GM10847 (cell line): ENCODE measurements around the gene ELFN2.

Experiments
- POLR2A ChIP-seq: IDR thresholded peaks from 2 replicates; pipeline ENCODE4 v1.6.1; 2011; ENCODE audit not compliant: insufficient read length; ENCODE audit errors: extremely low read depth

The ELFN2 gene

DNA sequence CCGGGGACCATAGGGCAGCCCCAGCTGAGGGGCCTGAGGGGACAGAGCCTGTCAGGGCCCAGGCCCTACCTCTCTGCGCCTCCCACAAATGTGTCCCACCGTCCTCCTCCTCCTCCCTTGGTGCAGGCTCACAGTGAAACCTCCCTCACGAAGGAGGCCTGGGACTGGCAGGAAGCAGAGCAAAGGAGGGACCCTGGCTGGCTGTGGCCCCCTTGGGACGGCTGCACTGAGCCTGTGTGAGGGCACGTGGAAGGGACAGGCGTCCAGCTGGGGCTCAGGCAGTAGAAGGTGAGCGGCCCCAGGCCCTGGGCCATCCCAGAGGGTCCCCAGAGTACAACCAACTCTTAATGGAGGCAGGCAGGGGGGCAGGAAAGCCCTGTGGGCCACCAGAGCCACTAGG, 60.7 kb downstream of the ELFN2 start:
- no peak for TF ChIP-seq POLR2A

DNA sequence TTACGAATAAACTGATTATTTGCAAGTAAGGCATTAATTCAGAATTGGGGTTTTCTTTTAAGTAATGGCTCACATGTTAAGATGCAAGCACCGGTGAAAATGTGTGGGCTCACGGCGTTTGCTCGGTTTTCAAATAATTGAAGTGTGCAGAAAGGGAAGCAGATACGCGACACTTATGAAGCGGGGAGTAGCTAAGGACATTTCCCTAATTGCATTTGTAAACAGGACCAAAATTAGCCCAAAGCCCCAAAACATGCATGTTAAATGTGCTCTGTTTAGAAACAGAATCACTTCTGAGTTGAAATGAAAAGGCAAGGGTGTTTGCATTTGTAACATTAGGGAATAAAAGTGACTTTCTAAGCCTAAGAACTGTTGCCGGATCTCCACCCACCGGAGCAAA, 61.3 kb downstream of the ELFN2 start:
- TF ChIP-seq POLR2A, result no peak

DNA sequence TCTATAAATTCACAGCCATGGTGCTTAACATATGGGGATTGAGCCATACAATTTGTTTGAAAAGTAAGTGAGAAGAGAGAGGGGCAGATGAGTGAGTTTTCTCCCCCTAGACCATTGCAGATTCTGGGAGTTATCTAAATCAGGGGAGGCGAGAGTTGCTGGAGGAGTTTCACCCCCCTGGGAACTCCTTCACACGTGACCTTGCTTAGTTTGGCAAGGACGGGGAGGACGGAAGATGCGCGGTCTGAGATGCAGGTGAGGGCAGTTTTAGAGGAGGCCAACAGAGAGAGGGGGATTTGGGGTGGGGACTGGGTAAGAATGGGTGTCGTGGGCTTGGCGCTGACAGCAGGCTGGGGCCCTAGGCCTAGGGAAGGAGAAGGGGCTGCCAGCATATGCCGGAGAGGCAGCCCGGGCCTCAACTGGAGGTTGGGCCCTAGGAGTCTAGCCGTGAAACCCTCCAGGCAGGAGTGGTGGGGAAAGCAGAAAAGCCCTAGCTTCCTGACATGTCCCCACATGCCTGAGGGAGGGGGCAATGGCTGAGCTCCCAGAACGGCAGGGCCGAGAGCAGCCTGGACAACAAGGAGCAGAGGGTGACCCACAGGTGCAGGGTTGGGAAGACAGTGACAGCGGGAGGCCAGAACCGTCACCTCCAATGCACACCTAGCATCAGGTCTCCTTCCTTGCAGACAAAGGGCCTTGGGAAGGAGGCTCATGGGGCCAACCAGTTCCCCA, 63.9 kb downstream of the ELFN2 start:
- no peak for TF ChIP-seq POLR2A

DNA sequence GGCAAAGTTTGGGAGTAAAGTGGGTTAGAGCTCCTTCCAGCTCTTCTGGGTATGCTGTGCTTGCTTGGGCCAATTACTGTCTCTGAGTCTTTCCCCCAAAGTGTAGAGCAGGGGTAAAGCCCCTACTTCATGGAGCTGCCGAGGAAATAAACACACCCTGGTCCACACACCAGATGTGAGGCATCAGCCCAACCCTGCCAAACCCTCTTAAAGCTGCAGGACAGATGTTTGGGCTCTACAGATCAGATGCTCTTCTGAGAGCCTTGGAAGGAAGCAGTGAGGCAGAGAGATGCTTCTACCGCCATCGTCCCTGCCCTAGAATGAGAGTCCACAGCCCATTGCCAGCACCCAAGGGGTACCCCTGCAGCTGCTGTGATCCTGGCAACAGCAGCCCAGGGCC, 64.7 kb downstream of the ELFN2 start:
- no peak for TF ChIP-seq POLR2A

DNA sequence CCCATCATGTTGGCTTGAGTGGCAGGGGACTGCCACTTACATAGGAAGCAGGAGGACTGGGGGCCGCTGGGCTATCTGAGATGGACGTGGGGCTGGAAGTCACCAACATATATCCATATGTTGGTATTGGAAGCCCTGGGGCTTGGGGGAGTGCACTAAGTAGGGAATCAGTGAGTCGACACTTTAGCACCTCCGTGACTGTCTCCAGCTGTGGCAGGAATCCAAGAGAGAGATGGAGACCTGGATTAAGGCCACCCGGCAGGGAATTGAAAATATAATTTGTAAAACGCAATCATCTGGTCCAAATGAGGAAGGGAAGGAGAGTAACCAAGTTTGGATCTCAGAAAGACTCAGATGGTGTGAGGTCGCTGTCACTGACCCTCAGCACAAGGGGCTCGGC, 68.4 kb downstream of the ELFN2 start:
- TF ChIP-seq POLR2A, result no peak

DNA sequence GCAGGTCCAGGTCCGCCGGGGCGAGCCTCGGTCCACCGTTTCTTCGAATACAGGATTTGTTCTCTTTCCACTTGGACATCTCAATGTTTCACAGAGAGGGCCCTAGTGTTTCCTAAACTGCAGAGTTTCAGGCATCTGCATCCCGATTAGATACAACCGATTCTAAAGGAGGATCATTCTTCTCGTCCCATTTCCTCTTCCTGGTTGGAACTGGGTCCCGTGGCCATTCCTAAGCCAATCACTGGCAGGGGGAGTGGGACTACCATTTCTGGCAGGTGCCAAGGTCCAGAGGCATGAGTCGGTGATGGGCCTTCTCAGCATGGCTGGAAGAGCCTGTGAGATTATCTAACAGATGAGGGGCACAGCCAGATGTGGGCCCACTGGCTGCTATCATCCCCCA, 68.9 kb downstream of the ELFN2 start:
- no peak for TF ChIP-seq POLR2A

DNA sequence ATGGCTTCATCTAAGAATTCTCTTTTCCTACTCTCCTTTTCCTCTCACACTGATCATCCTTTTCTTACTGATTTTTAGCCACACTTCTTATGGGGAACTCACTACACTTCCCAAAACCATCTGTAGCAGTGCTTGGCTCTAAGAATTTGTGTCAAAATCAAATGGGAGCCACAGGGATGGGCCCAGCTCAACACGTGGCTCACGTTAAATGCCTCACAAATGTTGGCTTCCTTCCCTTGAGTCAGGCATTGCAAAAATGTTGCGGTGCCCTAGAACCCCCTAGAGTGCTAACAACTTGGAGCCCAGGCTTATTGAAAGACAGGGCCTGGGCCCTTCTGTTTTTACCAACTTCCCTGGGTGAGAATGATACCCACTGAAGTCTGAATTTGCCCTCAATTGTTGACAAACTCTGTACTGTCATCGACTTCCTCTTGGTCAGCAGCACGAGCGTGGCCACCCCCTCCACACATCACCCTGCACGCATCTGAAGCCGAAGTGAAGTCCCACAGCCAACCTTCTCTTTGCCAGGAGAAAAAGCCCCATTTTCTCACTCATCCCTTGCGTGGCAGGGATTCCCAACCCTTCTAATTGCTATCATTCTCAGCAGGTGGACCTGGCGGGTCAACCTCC, 69.7 kb downstream of the ELFN2 start:
- no peak for TF ChIP-seq POLR2A

DNA sequence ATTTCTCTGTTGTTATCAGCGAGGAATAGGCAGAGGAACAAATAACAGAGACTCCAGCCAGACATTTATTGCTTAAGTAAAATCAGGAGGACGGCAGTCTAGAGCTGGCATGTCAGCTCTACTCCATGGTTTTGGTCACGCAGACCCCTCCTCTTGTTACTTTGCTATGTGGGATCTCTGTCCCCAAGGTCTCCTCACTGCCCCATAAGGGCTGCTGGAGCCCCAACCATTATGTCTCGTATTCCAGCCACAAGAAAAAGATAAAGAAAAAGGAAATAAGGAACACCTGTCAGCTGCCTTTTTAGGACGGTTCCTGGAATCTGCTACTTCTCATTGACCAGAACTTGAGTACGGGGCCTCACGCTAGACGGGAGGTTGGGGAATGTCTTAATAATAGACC, 70.4 kb downstream of the ELFN2 start:
- no peak for TF ChIP-seq POLR2A

DNA sequence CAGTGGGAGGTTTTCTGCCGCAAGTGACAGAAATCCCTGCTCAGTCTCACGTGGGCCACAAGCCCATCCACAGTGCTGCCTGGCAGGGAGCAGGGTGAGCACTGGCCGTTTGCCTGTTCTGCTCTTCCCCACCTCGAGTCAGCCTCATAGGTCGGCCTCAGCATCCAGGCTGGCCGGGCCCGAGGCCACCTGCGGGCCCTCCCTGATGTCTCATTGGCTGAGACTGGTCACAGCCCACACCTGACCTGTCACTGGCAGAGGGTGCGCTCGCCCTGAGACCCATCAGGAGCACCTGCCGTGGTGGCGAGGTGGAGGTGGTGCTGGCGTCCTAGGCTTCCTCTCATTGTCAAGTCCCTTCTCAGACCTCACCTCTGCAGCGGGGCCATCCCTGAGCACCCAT, 72.1 kb downstream of the ELFN2 start:
- TF ChIP-seq POLR2A, result no peak

DNA sequence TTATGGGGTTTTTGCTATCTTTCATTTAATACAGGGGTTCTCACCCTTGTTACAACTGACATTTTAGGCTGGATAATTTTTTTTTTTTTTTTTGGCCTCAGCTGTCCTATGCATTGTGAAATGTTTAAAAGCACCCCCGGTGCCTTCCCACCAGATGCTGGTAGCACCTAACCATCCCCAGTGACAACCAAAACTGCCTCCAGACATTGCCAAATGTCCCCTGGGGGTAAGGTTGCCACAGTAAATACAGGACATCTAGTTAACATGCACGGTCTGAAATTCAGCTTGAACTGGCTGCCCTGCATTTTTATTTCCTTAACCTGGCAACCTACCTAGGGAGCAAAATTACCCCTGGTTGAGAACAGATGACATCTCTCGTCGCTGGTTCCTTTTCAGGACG, 72.6 kb downstream of the ELFN2 start:
- no peak for TF ChIP-seq POLR2A

DNA sequence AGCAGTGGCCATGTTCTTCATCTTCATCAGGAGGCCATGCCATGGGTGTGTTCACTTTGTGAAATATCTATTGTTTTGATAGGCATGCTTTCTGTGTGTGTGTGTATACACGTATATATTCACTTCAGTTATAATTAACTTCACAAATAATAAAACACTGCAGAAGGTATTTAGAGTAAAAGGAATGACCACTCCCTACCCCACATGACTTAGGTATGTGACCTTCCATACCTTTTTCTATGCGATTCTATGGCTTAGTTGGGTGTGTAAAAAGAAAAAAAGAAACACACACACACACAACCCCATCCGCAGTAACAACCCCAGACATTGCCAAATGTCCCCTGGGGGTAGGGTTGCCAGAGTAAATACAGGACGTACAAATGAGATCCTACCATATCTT, 73.0 kb downstream of the ELFN2 start:
- TF ChIP-seq POLR2A, result no peak

DNA sequence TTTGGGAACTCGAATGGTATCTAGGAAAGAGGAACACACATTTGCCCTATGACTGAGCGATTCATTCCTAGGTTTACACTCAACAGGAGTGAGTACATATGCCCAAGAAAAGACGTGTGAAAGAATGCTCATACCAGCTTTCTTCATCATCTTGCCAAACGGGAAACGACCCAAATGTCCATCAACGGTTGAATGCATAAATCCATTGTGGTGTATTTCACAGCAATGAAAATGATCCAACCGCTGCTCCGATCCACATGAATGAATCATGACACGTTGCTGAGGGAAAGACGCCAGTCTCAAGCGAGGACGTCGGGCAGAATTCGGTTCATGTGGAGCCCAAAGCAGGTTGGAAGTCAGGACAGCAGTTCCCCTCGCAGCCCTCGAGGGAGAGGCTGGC, 73.4 kb downstream of the ELFN2 start:
- no peak for TF ChIP-seq POLR2A

DNA sequence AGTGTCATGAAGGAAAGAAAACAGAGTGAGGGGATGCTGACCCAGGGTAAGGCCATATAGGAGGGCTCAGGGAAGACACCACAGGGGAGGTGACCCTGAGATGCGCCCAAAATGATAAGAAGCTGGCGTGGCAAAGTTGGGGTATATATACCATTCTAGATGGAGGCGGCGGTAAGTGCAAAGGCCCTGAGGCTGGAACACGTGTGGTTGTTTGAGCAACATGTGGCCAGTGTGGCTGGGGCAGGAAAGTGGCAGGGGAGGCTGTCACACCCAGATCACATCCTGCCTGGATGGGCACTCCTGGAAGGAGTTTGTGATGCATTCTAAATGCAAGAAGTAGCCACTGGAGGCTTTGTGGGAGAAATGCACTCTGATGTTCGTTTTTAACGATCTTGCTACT, 74.8 kb downstream of the ELFN2 start:
- TF ChIP-seq POLR2A, result no peak

DNA sequence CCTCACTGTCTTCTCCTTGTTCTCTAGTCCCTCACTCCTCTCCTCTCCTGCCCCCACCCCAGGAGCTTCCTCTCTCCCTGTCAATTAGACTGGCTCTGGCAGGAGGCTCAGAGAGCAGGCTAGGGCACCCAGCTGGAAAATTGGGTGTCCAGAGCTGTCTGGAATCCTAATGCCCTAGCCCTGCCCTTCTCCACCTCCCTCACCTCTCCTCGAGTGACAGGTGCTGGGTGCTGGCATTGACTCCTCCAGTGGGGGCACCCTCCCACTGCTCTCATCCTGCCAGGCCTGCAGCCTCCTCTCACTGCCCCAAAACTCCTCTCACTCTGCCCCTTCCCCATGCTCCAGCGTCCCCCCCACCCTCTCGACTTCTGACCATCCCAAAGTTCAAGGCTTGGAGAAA, 76.0 kb downstream of the ELFN2 start:
- TF ChIP-seq POLR2A, result no peak

DNA sequence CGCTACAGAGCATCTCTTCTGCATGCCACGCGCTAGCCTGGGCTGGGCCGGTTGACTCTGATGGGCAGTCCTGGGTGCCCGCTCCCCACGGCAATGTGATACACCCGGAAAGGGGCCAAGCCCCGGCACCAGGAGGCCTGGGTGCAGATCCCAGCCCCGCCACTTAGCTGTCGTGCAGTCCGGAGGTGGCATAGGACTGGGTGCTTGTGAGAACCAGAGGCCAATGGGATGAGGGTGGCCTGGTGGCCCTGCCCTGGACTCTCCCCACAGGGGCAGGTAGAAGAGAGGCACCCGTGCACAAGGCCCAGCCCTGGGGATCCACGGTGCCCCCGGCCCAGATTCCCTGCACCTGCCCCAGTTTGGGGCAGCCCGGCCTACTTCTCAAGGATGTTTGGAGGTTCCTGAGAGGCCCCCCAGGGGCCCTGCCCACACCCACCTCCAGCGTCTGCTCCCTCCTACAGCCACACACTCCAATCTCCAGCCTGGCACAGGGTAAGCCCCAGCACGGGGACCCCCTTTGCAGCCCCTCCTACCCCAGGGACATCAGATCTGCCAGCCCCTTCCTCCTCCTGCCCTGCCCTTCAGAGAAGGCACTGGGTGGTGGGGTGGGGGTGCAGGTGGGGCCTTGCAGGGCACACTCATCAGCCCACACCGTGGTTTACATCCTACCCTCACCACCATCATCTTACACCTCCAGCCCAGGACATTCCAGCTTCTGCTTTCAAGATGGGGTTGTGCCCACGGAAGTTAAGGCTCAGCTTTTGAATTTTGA, 78.0 kb downstream of the ELFN2 start:
- TF ChIP-seq POLR2A, result no peak

DNA sequence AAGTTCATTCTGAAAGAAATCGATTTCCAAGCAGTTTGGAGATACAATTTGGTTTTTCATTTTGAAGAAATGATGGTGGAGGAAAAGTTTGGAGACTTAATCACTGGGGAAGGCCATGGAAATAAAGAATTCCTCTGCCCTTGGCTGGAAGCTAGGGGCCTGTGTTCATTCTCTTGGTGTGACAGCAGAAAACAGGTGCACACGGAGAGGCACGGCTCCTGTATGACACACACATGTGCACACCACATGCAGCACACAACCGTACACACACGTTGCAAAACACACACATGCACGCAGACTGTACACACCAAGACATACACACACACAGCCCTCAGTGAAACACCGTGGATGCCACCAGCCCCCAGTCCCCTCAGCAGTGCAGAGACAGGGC, 80.8 kb downstream of the ELFN2 start:
- no peak for TF ChIP-seq POLR2A
